ENCODE data around the gene RASSF10. TPM values are rescaled to one million over a fixed set of nuclear protein-coding genes. Genes with fewer than 3 reads are reported as not detected.

The RASSF10 gene
- total RNA-seq, 1 experiment from 2014 or later, result not detected

- in situ Hi-C loops (cut with HindIII; ENCODE audit: low sequenced_read_pairs), result no loop called here
- DNase-seq (ENCODE audit: low spot score), result no peak
Observed at GRCh38 chr11:13046637-13047570, 37.8 kb downstream of the RASSF10 start.

- in situ Hi-C loops (cut with HindIII; ENCODE audit: low sequenced_read_pairs), result no loop called here
- no peak for DNase-seq (ENCODE audit: low spot score)
Observed at GRCh38 chr11:13047884-13048283, 38.8 kb downstream of the RASSF10 start.

- in situ Hi-C loops (cut with HindIII; ENCODE audit: low sequenced_read_pairs), result no loop called here
- DNase-seq (ENCODE audit: low spot score), result no peak
Observed at GRCh38 chr11:13051257-13051656, 42.1 kb downstream of the RASSF10 start.

- no peak for DNase-seq (ENCODE audit: low spot score)
- in situ Hi-C loops (cut with HindIII; ENCODE audit: low sequenced_read_pairs), result no loop called here
Observed at GRCh38 chr11:13052130-13052571, 43.0 kb downstream of the RASSF10 start.

GRCh38 chr11:13053255-13053917, 44.3 kb downstream of the RASSF10 start:
- in situ Hi-C loops (cut with HindIII; ENCODE audit: low sequenced_read_pairs), result no loop called here
- no peak for DNase-seq (ENCODE audit: low spot score)

- no peak for DNase-seq (ENCODE audit: low spot score)
- in situ Hi-C loops (cut with HindIII; ENCODE audit: low sequenced_read_pairs), result no loop called here
Observed at GRCh38 chr11:13054278-13054677, 45.2 kb downstream of the RASSF10 start.

- in situ Hi-C loops (cut with HindIII; ENCODE audit: low sequenced_read_pairs), result no loop called here
- no peak for DNase-seq (ENCODE audit: low spot score)
Observed at GRCh38 chr11:13055200-13055599, 46.1 kb downstream of the RASSF10 start.

- no peak for DNase-seq (ENCODE audit: low spot score)
- in situ Hi-C loops (cut with HindIII; ENCODE audit: low sequenced_read_pairs), result no loop called here
Observed at GRCh38 chr11:13061294-13061990, 52.3 kb downstream of the RASSF10 start.
